ENCODE results near the gene COLEC11.
"Not testable (repeated sequence)": the region's sequence is repeated elsewhere in the genome, so short reads cannot be mapped to it uniquely, and the experiment has no call there.

Gene COLEC11

DNA sequence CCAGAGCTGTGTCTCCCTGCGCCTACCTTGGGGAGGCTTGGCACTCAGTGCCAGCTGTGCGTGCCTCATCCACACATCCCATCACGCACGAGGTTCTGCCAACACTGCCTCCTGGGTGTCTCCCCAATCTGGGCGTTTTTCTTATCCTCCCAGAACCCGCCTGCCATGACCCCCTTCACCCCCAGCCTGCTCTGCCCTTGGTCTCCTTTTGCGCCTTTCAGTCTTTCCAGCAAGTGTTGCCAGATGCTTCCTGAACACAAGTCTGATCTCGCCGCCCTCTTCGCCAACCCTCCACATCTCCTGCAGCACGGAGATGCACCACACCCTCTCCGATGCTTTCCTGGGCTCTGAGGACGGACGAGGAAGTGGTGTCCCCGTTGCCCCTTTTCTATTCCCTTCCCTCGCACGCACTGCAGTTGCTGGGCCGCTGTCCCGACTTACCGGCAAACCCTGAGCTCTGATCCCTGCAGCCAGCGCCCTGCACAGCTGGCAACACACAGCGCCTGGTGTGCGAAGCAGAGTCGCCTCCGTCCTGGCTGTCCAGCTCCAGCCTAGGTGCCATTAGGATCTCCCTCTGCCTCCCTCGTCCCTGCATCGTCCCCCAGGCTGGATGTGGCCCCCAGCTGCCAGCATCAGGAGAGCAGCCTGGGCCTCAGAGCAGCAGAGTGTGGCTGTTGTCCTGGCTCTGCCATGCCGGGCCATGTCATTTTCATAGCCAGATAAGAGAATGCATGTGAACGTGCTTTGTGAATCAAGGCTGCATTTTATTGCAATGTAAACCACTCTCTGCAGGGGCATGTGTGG, 40.5 kb downstream of the COLEC11 start:
- Histone ChIP-seq H3K4me3 (ENCODE audit: low read depth, low read length) (no peak overlapping the region), H3K27ac (ENCODE audit: extremely low read depth, low read depth, low read length) (no peak overlapping the region), H3K9me3 (ENCODE audit: control insufficient read depth, insufficient read depth, low read depth, low read length) (no peaks in the 10 kb centered on the region), H3K36me3 (ENCODE audit: control insufficient read depth in 2 of 2, insufficient read depth in 1 of 2, low read length in 2 of 2) (no peaks in the 10 kb centered on the region), H3K4me1 (ENCODE audit: control insufficient read depth, insufficient read depth, low read length) (no peaks in the 10 kb centered on the region)
- ChIA-PET POLR2A (no interaction called here), CTCF (no interaction called here)
- TF ChIP-seq, protein P1, sequence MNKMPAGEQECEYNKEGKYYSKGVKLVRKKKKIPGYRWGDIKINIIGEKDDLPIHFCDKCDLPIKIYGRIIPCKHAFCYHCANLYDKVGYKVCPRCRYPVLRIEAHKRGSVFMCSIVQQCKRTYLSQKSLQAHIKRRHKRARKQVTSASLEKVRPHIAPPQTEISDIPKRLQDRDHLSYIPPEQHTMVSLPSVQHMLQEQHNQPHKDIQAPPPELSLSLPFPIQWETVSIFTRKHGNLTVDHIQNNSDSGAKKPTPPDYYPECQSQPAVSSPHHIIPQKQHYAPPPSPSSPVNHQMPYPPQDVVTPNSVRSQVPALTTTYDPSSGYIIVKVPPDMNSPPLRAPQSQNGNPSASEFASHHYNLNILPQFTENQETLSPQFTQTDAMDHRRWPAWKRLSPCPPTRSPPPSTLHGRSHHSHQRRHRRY (tag by site-specific recombination; IDR thresholded peaks at IDR 0.05), result no peak
- TF ChIP-seq REPIN1 (tag by site-specific recombination; IDR thresholded peaks at IDR 0.05; ENCODE audit: low read depth), result no peak
- TF ChIP-seq PRDM1 (tag by site-specific recombination; IDR thresholded peaks at IDR 0.05), result no peak
- no peak for TF ChIP-seq ZNF580 (tag by site-specific recombination; IDR thresholded peaks at IDR 0.05)
- TF ChIP-seq ZNF785 (tag by site-specific recombination; IDR thresholded peaks at IDR 0.05), result no peak
- TF ChIP-seq ZNF558 (tag by site-specific recombination; IDR thresholded peaks at IDR 0.05), result no peak
- TF ChIP-seq ZBTB1 (tag by site-specific recombination; IDR thresholded peaks at IDR 0.05), result no peak
- TF ChIP-seq ZNF292 (tag by site-specific recombination; IDR thresholded peaks at IDR 0.05; ENCODE audit: borderline replicate concordance, low read depth), result no peak
- no peak for TF ChIP-seq TCF7L2 (IDR thresholded peaks at IDR 0.05; ENCODE audit: borderline replicate concordance, low read depth, low read length)
- no peak for TF ChIP-seq ZNF2 (tag by site-specific recombination; IDR thresholded peaks at IDR 0.05)
- no peak for TF ChIP-seq ZNF138 (tag by site-specific recombination; IDR thresholded peaks at IDR 0.05; ENCODE audit: borderline replicate concordance)
- TF ChIP-seq ZFP69B (tag by site-specific recombination; IDR thresholded peaks at IDR 0.05), result no peak
- no peak for TF ChIP-seq ZNF223 (tag by site-specific recombination; IDR thresholded peaks at IDR 0.05)
- no peak for TF ChIP-seq ZNF114 (tag by site-specific recombination; IDR thresholded peaks at IDR 0.05)
- no peak for TF ChIP-seq ZNF221 (tag by site-specific recombination; IDR thresholded peaks at IDR 0.05; ENCODE audit: borderline replicate concordance)
- TF ChIP-seq ZBTB26 (tag by site-specific recombination; optimal IDR thresholded peaks at IDR 0.05), result no peak
- TF ChIP-seq ZNF24 (tag by site-specific recombination; IDR thresholded peaks at IDR 0.05), result no peak
- no peak for TF ChIP-seq ZNF76 (tag by site-specific recombination; IDR thresholded peaks at IDR 0.05; ENCODE audit: borderline replicate concordance, low read depth)
- no peak for TF ChIP-seq KLF1 (tag by site-specific recombination; IDR thresholded peaks at IDR 0.05)
- no peak for TF ChIP-seq ZNF302 (tag by site-specific recombination; IDR thresholded peaks at IDR 0.05; ENCODE audit: low read depth)

GRCh38 chr2:3635975-3636327, 41.0 kb downstream of the COLEC11 start:
- H3K27ac ChIP-seq (ENCODE audit: extremely low read depth, low read depth, low read length); POLR2A ChIA-PET; H3K9me3 ChIP-seq (ENCODE audit: control insufficient read depth, insufficient read depth, low read depth, low read length); H3K4me1 ChIP-seq (ENCODE audit: control insufficient read depth, insufficient read depth, low read length); H3K36me3 ChIP-seq (ENCODE audit: control insufficient read depth in 2 of 2, insufficient read depth in 1 of 2, low read length in 2 of 2); H3K4me3 ChIP-seq (ENCODE audit: low read depth, low read length); CTCF ChIA-PET: not testable (repeated sequence)

Data from HEK293 (cell line).